OCI-LY3 (cell line): ENCODE results near the gene INPP5A.

Source experiments
- EZH2phosphoT487 ChIP-seq: fragments of 200-600 bp; shearing (Covaris generic); IDR thresholded peaks from 2 replicates; pipeline ENCODE4 v1.6.1; 2018; ENCODE audit warnings: antibody characterized with exemption, mixed run types, low read depth
- TF ChIP-seq, protein P1 (sequence below): fragments of 200-600, 300-600 bp; sonication (generic); IDR thresholded peaks from 2 replicates; pipeline ENCODE4 v1.5.1; 2014; ENCODE audit warnings: antibody characterized with exemption, low read length, low read depth

DNA sequence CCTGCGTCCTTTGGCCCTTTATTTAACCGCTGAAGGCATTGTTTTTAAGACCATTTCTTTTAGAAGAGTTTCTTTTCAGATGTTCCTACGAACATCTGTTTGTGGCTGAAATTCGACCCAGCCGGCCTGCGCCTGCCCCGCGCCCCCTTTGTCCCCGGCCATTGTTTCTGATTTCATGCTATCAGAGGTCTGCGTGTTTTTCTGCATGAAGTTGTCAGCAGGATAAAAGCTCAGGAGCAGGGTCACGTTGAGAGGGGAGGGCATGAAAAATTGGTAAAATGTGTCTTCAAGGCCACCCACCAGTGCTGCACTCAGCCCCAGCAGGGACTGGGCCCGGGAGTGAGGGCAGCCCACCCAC is 205.2 kb downstream of the INPP5A start:
- TF ChIP-seq, protein P1, sequence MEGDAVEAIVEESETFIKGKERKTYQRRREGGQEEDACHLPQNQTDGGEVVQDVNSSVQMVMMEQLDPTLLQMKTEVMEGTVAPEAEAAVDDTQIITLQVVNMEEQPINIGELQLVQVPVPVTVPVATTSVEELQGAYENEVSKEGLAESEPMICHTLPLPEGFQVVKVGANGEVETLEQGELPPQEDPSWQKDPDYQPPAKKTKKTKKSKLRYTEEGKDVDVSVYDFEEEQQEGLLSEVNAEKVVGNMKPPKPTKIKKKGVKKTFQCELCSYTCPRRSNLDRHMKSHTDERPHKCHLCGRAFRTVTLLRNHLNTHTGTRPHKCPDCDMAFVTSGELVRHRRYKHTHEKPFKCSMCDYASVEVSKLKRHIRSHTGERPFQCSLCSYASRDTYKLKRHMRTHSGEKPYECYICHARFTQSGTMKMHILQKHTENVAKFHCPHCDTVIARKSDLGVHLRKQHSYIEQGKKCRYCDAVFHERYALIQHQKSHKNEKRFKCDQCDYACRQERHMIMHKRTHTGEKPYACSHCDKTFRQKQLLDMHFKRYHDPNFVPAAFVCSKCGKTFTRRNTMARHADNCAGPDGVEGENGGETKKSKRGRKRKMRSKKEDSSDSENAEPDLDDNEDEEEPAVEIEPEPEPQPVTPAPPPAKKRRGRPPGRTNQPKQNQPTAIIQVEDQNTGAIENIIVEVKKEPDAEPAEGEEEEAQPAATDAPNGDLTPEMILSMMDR, result no peak
- no peak for TF ChIP-seq EZH2phosphoT487
